OCI-LY3 (cell line): ENCODE results near the gene EPS8L1.

ENCODE experiments used
- H2AFZ ChIP-seq: fragments of 200-600, 300-600 bp; shearing (Covaris generic); 2 replicates; pipeline ENCODE4 v1.6.0; 2014; ENCODE audit warnings: antibody characterized with exemption, low read depth, low read length
- H3K27ac ChIP-seq: fragments of 200-600, 300-600 bp; sonication (generic); 2 replicates; pipeline ENCODE4 v1.5.1; 2014; ENCODE audit warnings: mild to moderate bottlenecking, low read length, moderate library complexity, mixed read lengths
- H3K27me3 ChIP-seq: fragments of 200-600, 300-600 bp; sonication (generic); 2 replicates; pipeline ENCODE4 v1.6.1; 2014; ENCODE audit warnings: low read depth, low read length, mixed read lengths
- H3K36me3 ChIP-seq: fragments of 200-600, 300-600 bp; sonication (generic); replicated peaks from 2 replicates; pipeline ENCODE3; 2014; ENCODE audit warnings: low read depth, low read length, mixed read lengths
- H3K4me1 ChIP-seq: fragments of 300-600, 200-600 bp; sonication (generic); 2 replicates; pipeline ENCODE4 v1.6.1; 2014; ENCODE audit warnings: low read length, mixed read lengths
- H3K4me2 ChIP-seq: fragments of 200-600, 300-600 bp; sonication (generic); 2 replicates; pipeline ENCODE4 v1.6.1; 2014; ENCODE audit warnings: low read length, mixed read lengths
- H3K4me3 ChIP-seq: fragments of 300-600, 200-600 bp; sonication (generic); 2 replicates; pipeline ENCODE4 v1.5.1; 2014; ENCODE audit warnings: antibody characterized with exemption, mild to moderate bottlenecking, low read length, moderate library complexity
- H3K79me2 ChIP-seq: fragments of 300-600, 200-600 bp; shearing (Covaris generic); 2 replicates; pipeline ENCODE4 v1.6.1; 2014; ENCODE audit warnings: mild to moderate bottlenecking, low read length, mixed read lengths
- H3K9ac ChIP-seq: fragments of 300-600, 200-600 bp; shearing (Covaris generic); 2 replicates; pipeline ENCODE4 v1.6.0; 2014; ENCODE audit warnings: mild to moderate bottlenecking, low read length, moderate library complexity
- H3K9me3 ChIP-seq: fragments of 200-600, 300-600 bp; shearing (Covaris generic); 2 replicates; pipeline ENCODE4 v1.6.1; 2014; ENCODE audit warnings: low read length, mixed read lengths; ENCODE audit not compliant: insufficient read depth
- H4K20me1 ChIP-seq: fragments of 200-600, 300-600 bp; sonication (generic); 2 replicates; pipeline ENCODE4 v1.6.1; 2016; ENCODE audit warnings: low read length, mixed read lengths; ENCODE audit not compliant: insufficient read depth
- CTCF ChIP-seq: fragments of 200-600, 300-600 bp; sonication (generic); IDR thresholded peaks from 2 replicates; pipeline ENCODE4 v1.5.1; 2014; ENCODE audit warnings: antibody characterized with exemption, low read length, low read depth
- EZH2phosphoT487 ChIP-seq: fragments of 200-600 bp; shearing (Covaris generic); IDR thresholded peaks from 2 replicates; pipeline ENCODE4 v1.6.1; 2018; ENCODE audit warnings: antibody characterized with exemption, mixed run types, low read depth

EPS8L1 gene

GRCh38 chr19:55085923-55086715 lies 10.4 kb downstream of the EPS8L1 start:
- H3K79me2 ChIP-seq, result no peaks in the 10 kb centered on the region
- peaks cover 14% of the 10 kb centered on the region for H3K36me3 ChIP-seq
- no peaks in the 10 kb centered on the region for H3K4me1 ChIP-seq
- H3K9ac ChIP-seq, result no peak overlapping the region
- no peaks in the 10 kb centered on the region for H3K9me3 ChIP-seq
- H3K4me3 ChIP-seq, result no peak overlapping the region
- no peak overlapping the region for H3K4me2 ChIP-seq
- no peak for TF ChIP-seq CTCF
- TF ChIP-seq EZH2phosphoT487, result no peak
- H4K20me1 ChIP-seq, result no peaks in the 10 kb centered on the region
- no peak overlapping the region for H2AFZ ChIP-seq
- H3K27ac ChIP-seq, result no peak overlapping the region
- H3K27me3 ChIP-seq, result no peaks in the 10 kb centered on the region

GRCh38 chr19:55086730-55087541 lies 11.3 kb downstream of the EPS8L1 start:
- H2AFZ ChIP-seq, result no peak overlapping the region
- no peaks in the 10 kb centered on the region for H3K4me1 ChIP-seq
- no peak overlapping the region for H3K4me3 ChIP-seq
- no peak for TF ChIP-seq CTCF
- no peak for TF ChIP-seq EZH2phosphoT487
- H3K9me3 ChIP-seq, result no peaks in the 10 kb centered on the region
- no peaks in the 10 kb centered on the region for H3K27me3 ChIP-seq
- no peak overlapping the region for H3K4me2 ChIP-seq
- H4K20me1 ChIP-seq, result no peaks in the 10 kb centered on the region
- no peak overlapping the region for H3K27ac ChIP-seq
- H3K36me3 ChIP-seq, result peaks cover 22% of the 10 kb centered on the region
- no peaks in the 10 kb centered on the region for H3K79me2 ChIP-seq
- no peak overlapping the region for H3K9ac ChIP-seq

- TF ChIP-seq CTCF (no peak), EZH2phosphoT487 (no peak)
These were observed 11.9 kb downstream of the EPS8L1 start for GRCh38 chr19:55087542-55087901.

GRCh38 chr19:55088021-55088451 lies 12.4 kb downstream of the EPS8L1 start:
- H3K79me2 ChIP-seq, result no peaks in the 10 kb centered on the region
- H3K4me1 ChIP-seq, result no peaks in the 10 kb centered on the region

More at GRCh38 chr19:55087542-55087901, 11.9 kb downstream of the EPS8L1 start:
- no peak overlapping the region for H3K9ac ChIP-seq
- no peaks in the 10 kb centered on the region for H3K9me3 ChIP-seq
- no peak overlapping the region for H3K27ac ChIP-seq
- no peaks in the 10 kb centered on the region for H4K20me1 ChIP-seq
- H3K27me3 ChIP-seq, result no peaks in the 10 kb centered on the region
- H3K4me1 ChIP-seq, result no peaks in the 10 kb centered on the region
- H3K4me2 ChIP-seq, result no peak overlapping the region
- peaks cover 26% of the 10 kb centered on the region for H3K36me3 ChIP-seq
- H2AFZ ChIP-seq, result no peak overlapping the region
- no peak overlapping the region for H3K4me3 ChIP-seq
- no peaks in the 10 kb centered on the region for H3K79me2 ChIP-seq

More at GRCh38 chr19:55088021-55088451, 12.4 kb downstream of the EPS8L1 start:
- Histone ChIP-seq H3K9ac (no peak overlapping the region), H3K9me3 (no peaks in the 10 kb centered on the region), H3K4me2 (no peak overlapping the region), H3K27ac (no peak overlapping the region), H3K27me3 (no peaks in the 10 kb centered on the region), H4K20me1 (no peaks in the 10 kb centered on the region), H3K4me3 (no peak overlapping the region), H3K36me3 (peaks cover 26% of the 10 kb centered on the region), H2AFZ (no peak overlapping the region)
- TF ChIP-seq CTCF (no peak), EZH2phosphoT487 (no peak)
